B cell (primary cell): ENCODE data around the gene BCS1L.

Source experiments
- EZH2 ChIP-seq: IDR thresholded peaks from 2 replicates; pipeline ENCODE4 v1.6.1; 2012; ENCODE audit warnings: borderline replicate concordance, low read depth, mild to moderate bottlenecking, moderate library complexity, low read length; ENCODE audit not compliant: insufficient read depth, poor library complexity, severe bottlenecking
- TF ChIP-seq, protein P1 (sequence below): fragments of 200-600 bp; IDR thresholded peaks from one replicate; pipeline ENCODE4 v1.8.0; 2022; ENCODE audit warnings: antibody characterized with exemption, mild to moderate bottlenecking

DNA sequence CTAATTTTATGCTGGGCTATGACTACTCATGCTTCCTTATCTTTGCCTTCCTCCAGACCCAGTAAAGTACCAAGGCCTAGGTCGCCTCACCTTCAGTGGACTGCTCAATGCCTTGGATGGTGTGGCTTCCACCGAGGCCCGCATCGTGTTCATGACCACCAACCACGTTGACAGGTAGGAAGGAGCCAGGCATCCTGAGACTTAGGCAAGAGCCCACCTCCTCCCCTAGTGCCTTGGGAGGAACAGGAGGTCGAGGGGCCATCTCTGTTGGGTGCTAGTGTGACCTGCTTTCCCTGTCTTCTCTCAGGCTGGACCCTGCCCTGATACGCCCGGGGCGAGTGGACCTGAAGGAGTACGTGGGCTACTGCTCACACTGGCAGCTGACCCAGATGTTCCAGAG, 3.3 kb downstream of the BCS1L start:
- TF ChIP-seq, protein P1, sequence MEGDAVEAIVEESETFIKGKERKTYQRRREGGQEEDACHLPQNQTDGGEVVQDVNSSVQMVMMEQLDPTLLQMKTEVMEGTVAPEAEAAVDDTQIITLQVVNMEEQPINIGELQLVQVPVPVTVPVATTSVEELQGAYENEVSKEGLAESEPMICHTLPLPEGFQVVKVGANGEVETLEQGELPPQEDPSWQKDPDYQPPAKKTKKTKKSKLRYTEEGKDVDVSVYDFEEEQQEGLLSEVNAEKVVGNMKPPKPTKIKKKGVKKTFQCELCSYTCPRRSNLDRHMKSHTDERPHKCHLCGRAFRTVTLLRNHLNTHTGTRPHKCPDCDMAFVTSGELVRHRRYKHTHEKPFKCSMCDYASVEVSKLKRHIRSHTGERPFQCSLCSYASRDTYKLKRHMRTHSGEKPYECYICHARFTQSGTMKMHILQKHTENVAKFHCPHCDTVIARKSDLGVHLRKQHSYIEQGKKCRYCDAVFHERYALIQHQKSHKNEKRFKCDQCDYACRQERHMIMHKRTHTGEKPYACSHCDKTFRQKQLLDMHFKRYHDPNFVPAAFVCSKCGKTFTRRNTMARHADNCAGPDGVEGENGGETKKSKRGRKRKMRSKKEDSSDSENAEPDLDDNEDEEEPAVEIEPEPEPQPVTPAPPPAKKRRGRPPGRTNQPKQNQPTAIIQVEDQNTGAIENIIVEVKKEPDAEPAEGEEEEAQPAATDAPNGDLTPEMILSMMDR: no peak
- TF ChIP-seq EZH2: no peak
